GM04504 (cell line): Measurements from ENCODE around the gene NWD2.
"Not testable (repeated sequence)": the region's sequence is repeated elsewhere in the genome, so short reads cannot be mapped to it uniquely, and the experiment has no call there.

Experiments used
- DNase-seq: peaks from one replicate; pipeline ENCODE4 v3.0.0-alpha.2; 2012; ENCODE audit warnings: low read depth

The NWD2 gene

DNA sequence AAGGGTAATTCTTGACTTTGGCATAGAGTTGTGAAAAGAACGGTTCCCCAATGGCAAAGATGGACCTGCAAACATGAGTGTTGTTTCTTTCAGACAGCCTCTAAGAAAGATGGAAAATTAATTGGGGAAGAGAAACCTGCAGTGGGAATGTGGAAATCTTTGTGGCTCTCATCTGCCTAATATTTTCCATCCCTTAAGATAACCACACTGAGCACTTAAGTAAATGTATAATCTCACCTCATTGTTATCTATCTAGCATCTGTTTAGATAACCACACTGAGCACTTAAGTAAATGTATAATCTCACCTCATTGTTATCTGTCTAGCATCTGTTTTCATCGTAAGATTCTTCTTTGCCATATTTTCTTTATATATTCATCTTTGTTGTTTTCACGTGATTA is 149.3 kb downstream of the NWD2 start:
- no peak for DNase-seq

DNA sequence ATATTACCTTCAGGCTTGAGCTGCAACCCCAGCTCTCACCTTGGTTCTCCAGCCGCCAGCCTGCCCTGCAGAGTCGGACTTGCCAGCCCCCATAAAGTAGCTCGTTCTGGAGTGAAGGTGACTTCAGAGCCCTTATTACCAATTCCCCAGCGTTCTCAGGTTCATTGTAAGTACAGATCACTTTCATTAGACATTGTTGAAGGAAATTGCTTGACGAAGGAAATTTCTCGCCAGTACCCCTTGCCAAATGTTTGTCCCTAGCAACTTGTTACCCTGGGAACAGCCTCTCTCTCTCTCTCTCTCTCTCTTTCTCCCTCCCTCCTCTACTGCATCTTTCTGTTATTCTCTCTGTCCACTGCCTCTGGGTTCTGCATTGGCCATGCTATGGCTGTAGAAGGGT is 153.0 kb downstream of the NWD2 start:
- DNase-seq = no peak

DNA sequence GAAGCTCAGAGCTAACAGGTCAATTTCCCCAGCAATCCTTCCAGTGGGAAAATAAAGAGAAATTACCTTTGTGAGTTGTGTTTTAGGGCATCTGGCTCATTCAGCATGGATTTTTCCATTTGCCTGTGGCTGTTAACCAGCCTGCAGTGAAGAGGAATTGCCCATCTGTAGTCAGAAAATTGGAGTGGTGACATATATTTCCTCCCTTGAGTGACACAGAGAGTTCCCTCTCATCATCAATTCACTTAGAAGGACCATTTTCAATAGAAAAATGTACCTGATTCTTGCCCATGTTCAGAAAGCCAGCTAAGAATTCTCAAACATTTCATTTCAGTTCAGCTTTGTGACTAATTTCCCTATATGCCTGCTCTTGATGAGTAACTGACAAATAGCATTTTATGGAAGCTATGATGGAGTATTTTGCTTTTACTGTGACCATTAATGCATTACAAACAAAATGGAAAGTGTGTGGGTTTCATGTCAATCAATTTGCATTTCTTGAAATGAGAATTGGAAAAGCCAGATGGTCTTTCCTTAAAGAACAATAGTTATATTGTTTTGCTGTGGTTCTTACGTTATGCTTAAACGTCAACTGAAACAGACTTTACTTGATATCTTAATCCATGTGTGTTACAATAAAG is 155.8 kb downstream of the NWD2 start:
- DNase-seq = no peak

DNA sequence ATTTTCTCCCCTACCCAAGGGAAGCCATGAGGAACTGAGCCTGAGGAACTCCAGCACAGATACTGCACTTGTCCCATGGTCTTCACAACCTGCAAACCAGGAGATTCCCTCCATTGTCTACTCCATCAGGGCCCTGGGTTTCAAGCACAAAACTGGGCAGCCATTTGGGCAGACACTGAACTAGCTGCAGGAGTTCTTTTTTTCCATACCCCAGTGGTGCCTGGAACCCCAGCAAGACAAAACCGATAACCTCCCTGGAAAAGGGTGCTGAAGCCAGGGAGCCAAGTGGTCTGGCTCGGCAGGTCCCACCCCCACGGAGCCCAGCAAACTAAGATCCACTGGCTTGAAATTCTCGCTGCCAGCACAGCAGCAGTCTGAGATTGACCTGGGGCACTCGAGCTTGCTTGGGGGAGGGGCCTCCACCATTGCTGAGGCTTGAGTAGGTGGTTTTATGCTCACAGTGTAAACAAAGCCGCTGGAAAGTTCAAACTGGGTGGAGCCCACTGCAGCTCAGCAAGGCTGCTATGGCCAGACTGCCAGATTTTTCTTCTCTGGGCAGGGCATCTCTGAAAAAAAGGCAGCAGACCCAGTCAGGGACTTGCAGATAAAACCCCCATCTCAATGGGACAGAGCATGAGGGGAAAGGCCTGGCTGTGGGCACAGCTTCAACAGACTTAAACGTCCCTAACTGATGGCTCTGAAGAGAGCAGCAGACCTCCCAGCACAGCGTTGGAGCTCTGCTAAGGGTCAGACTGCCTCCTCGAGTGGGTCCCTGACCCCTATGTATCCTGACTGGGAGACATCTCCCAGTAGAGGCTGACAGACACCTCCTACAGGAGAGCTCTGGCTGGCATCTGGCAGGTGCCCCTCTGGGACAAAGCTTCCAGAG is 163.6 kb downstream of the NWD2 start:
- not testable (repeated sequence) for DNase-seq

DNA sequence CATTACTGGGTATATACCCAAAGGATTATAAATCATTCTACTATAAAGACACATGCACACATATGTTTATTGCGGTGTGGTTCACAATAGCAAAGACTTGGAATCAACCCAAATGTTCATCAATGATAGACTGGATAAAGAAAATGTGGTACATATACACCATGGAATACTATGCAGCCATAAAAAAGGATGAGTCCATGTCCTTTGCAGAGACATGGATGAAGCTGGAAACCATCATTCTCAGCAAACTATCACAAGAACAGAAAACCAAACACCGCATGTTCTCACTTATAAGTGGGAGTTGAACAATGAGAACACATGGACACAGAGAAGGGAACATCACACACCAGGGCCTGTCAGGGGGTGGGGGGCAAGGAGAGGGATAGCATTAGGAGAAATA is 169.1 kb downstream of the NWD2 start:
- DNase-seq = not testable (repeated sequence)

DNA sequence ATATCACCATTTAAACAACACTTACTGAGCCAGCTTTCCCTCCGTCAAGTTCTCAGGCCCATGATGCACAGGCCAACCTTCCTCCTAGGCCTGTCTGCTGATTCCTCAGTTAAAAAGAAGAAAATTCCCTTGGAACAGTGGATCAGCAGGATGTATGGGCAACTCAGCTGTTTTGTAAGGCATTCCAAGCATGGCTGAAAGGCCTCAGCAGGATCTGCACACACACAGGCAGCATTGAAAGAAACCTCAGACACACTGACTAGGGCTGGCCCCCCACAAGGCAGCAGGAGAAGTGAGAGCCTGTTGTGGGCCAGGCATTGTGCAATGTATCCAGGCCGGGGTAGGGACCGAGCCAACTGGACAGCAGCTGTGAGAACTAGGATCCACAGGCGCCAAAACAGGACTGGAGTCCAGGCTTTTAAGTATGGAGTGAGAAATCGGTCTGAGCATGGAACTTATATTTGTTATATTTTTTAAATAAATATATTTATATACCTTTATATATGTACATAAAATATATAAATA is 171.4 kb downstream of the NWD2 start:
- no peak for DNase-seq

DNA sequence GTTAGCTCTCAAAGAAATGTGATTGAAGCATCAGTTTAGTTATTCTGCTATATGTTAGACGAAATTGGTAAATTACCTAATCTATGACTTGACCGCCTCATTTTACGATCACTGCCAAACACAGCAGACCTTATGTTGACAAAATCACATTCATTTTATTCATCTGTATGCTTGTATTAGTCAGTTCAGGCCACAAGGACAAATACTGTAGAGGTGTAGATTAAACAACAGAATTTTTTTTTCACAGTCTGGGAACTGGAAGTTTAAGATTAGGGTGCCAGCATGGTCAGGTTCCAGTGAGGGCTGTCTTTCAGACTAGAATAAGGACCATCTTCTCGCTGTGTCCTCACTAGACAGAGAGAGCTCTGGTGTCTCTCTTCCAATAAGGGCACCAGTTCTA is 177.1 kb downstream of the NWD2 start:
- no peak for DNase-seq

DNA sequence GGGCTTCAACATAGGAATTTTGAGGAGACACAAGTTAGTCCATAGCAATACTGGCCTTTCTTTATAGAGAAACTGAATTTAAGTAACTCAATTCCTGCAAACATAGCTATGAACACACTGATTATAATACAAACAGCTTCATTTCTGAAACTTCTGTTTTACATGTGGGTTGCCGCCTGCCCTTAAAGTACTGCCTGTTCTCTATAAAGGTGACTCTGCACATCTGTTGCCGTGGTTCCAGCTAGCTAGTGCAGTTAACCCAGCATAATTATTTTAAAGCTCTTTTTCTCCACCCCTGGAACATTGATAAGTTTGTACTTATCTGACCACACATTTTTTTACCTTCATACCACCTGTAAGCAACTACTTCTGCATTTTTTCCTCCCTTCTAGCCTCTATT is 177.6 kb downstream of the NWD2 start:
- DNase-seq = no peak

DNA sequence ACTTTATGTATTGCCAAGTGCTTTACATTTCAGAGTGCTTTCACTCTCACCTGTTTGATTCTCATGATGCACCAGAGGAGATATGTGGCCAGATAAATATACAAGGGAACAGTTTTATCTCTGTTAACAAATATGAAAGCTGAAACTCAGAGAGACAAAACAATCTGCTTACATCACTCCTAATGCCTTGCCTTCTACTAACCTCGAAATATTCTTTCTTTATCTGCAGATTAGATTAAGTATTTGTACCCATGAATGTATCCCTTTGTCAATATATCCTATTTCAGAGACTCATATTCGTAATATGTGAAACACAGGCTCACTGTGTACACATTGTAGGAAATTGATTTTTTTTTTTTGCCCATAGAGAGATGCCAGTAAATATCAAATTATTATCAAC is 178.1 kb downstream of the NWD2 start:
- DNase-seq = no peak

DNA sequence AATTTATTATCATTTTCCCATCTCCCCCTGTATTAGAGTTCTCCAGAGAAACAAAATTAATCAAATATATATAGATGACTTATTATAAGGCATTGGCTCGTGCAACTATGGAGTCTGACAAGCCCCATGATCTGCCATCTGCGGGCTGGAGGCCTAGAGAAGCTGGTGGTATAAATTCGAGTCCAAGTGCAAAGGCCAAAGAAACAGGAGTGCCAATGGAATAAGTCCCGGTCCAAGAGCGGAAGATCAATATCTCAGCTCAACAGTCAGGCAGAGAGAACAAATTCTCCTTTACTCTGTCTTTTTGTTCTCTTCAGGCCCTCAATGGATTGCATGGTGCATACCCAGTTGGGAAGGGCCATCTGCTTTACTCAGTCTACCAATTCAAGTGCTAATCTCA is 178.8 kb downstream of the NWD2 start:
- DNase-seq = no peak

DNA sequence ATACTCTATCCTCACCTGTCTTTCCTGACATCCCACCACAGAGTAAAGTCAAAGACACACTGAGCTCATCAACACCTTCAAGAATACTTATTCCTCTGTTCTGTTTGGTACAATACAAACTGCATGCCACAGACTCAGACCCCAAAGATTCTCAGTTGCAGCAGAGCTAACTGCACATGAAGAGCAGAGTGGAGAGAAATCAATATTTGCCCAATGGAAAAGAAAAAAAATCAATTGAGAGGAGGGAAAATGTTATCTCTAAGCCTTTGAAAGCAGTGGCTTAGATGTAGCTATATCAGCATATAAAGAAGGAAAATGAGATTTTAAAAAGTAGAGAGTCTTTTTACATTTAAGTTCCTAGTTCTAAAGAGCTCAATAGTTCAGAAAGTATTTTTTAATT is 180.2 kb downstream of the NWD2 start:
- no peak for DNase-seq

DNA sequence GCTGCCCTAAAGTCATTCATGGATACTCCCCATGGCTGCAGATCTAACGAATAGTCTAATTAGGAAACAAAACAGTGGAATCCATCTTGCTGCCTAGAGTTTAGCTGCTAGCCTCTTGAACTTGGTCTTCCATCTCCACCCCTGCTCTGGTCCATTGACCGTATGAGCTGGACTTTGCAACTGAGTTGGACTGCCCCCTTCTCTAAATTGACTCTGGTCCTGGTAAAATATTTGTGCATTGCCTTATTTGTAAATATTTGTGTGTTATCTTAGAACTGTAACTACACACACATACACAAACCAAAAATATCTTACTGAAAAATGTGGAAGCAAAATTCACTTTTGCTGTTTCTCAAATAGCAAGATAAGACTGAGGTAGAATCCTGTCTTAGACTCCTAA is 181.3 kb downstream of the NWD2 start:
- no peak for DNase-seq

DNA sequence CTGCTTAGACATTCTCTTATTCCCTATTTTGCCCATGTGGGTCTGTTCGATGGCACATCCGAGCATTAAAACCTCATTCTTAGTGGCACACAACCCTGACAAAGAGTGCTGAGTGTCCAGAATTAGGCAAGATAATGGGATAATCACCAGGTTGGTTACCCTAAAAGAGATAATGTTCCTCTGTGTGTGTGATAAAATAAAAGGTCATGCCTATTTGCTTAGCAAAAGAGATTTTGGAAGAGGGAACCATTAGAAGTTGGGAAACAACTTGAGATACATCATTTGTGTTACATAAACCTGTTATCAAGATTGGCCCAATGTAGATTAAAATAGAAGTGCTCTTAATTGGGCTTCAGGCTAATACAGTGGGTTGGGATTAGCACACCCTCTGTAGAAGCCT is 182.7 kb downstream of the NWD2 start:
- DNase-seq = no peak

DNA sequence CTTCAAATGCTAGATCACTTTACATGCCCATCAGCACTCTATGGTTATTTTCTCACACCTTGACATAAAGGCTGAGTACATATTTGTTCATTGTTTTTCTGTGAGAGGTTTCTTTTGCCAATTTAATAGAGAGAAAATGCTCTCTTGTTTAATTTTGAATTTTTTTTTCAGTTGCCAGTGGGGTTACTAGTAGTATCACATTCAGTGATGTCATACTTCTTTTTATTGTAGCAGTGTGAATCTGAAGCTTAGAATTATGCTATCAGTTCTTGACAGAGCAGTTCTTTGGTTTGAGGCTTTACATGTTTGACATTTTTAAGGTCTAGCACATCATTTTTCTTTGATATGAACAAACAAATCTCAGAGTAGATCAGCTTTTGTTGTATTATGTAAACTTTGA is 185.4 kb downstream of the NWD2 start:
- no peak for DNase-seq

DNA sequence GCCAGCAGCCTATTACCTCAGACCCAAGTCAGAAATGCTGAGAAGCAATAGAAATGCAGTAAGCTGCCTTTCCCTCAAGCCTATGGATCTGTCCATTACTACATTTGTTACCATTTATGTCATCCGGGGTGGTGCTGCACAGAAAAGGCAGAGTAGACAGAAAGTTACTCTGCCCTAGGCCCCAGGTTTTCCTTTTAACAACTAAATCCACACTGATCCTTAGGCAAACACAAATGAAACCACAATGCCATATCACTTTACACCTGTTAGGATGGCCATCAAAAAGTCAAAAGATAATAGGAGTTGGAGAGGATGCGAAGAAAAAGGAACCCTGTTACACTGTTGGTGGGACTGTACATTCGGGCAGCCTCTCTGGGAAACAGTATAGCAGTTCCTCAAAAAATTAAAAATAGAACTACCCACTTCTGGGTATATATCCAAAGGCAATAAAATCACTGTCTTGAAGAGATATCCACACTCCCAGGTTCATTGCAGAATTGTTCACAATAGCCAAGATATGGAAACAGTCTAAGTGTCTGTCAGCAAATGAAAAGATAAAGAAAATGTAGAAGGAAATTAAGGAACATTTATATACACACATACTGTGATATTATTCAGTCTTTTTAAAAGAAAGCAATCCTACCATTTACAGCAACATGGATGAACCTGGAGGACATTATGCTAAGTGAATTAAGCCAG is 186.3 kb downstream of the NWD2 start:
- no peak for DNase-seq

DNA sequence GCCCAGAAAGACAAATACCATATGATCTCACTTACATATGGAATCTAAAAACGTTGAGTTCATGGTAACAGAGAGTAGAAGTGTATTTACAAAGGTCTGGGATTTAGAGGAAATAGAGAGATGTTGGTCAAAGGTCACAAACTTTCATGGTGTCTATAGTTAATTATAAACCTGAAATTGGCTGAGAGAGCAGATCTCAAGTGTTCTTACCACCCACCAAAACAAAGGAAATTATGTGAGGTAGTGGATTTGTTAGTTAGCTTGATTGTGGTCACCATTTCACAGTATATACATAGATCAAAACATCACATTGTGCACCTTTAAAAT is 186.8 kb downstream of the NWD2 start:
- DNase-seq = no peak

DNA sequence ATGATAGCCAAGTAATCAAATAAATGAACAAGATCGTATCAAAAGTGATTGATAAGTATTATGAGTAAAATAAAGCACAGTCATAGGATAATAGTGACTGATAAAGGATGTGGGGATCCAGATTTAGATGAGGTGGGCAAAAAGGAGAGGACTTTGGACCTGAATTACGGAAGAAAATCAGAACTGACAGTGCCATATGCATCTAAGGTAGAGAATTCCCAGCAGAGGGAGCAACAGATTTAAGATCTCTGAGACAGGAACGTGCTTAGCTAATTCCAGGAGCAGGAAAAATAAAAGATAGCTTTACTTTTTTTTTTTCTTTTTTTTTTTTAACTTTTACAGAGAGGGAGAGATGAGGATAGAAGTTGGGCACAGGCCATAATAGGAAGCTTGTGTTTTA is 189.9 kb downstream of the NWD2 start:
- DNase-seq = no peak

DNA sequence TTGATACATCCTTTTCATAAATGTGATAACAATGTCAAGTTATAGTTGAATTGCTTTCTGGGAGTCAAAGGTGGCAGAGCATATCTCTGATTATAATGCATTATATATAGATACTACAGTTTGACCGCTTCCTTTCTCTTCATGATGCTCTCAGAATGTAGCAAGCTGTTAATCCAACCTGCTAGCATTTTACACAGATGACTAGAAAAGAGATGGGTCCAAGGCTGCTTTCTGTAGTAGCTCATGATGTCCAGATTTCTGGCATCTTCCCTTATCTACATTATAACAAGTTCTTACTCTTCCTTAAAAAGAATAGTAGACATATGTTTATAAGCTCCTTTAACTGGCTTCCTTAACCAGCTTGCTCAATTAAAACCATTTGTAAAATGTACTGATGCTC is 192.0 kb downstream of the NWD2 start:
- DNase-seq = no peak

DNA sequence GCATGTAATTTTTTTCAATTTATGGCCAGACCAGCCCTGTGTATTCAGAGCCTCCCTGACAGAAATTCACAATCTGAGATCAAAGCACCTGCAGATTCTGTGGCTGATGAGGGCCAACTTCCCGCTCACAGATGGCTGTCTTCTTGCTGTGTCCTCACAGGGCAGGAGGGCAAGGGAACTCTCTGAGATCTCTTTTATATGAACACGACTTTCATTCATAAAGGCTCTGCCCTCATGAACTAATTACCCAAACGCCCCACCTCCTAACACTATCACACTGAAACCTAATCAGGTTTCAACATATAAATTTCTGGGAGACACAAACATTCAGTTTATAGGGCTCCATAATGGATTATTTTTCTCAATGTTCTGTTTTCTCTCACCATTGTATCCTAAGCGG is 192.6 kb downstream of the NWD2 start:
- no peak for DNase-seq

DNA sequence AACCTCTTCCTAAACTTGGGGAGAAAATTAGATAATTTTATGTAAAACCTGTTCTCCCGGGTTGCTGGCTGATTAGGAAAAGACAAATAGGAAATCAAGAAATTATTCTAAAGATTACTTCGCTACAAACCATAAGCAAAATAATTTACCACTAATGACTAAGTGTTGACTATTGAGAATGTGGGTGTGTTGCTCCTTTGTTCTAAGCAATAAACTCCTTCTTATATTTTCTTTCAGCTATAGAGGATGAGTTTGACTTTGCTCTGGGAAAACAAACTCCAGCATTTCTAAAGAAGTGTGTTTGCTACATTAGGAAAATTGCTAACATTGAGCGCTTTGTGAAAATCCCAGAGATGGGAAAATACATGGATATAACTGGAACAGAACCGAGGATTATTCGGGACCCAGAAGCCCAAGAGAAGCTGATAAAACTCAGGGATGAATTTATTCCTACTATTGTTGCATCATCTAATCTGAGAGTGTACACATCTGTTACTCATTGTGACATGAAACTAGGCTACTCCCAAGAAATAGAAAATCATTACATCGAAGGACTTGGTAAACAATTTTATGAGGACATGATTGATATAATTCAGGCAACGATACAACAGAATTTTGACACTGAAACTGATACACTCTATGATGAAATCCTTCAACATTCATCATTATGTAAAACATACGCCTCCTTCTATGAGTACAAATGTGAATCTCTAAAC is 194.2 kb downstream of the NWD2 start:
- no peak for DNase-seq

DNA sequence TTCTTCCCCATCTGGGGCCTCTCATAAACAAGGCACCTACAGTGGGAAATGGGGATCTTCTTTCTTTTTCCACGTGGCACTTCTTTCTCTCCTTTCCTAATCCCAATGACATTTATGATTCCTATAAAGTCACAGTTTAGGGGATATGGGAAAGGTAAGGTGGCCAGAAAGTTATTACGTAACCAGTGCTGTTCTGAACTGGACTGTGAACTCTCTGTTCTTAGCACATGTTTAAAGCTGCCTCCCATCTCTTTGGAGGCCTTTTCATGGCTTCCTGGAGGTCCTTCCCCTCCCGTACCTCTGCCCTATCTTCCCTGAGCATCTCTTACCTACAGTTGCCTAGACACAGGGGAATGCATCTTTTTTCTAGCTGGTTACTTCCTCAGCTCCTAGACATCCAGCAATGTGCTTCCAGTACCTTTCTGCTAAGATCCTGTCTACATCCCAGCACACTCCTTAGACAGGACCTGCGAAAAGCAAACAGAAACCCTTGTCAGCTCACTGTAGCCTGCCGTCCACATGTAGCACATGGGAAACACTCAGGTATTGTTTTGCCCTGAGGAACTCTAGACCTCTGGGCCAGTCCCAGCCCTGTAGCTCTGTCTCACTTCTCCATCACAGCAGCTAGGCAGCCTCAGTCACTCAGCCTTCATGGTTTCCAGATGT is 195.4 kb downstream of the NWD2 start:
- no peak for DNase-seq

DNA sequence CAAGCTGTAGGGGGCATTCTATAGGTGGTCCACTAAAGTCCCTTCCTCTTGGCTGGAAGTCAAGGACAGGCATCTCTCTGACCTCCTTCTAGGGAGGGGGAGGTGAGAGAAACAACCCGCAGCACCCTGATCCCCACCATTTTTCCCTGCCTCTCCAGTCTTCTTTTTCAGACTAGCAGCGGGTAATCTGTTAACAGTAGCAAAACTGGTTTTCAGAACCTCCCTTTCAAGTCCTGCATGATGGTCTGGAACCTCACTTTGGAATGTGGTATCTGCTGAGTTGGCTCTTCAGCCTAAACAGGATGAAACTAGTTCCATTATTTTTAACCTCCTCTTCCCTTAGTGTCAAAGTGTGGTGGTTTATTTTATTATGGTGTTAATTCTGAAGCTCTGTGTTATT is 196.0 kb downstream of the NWD2 start:
- DNase-seq = no peak
